ENCODE results near the gene COG7. TPM values are rescaled to one million over a fixed set of nuclear protein-coding genes. Genes with fewer than 3 reads are reported as not detected.

Gene COG7
- total RNA-seq: 10 to 100 TPM; 10.6 to 13.9 (median 13.3) TPM

GRCh38 chr16:23452572-23453337 is at the start of gene COG7:
Gene COG7, minus strand, starts transcription at chr16:23453189. Its CDS starts 195 bp downstream, at chr16:23452994.
- no peak for TF ChIP-seq CTCF (IDR thresholded peaks at IDR 0.05; ENCODE audit: low read depth)

GRCh38 chr16:23502466-23502865 is 49.5 kb upstream of the COG7 start:
- no peak for TF ChIP-seq CTCF (IDR thresholded peaks at IDR 0.05; ENCODE audit: low read depth)

GRCh38 chr16:23501291-23501690 is 48.3 kb upstream of the COG7 start:
- TF ChIP-seq CTCF (IDR thresholded peaks at IDR 0.05; ENCODE audit: low read depth): no peak

GRCh38 chr16:23500862-23501225 is 47.9 kb upstream of the COG7 start:
- no peak for TF ChIP-seq CTCF (IDR thresholded peaks at IDR 0.05; ENCODE audit: low read depth)

- no peak for TF ChIP-seq CTCF (IDR thresholded peaks at IDR 0.05; ENCODE audit: low read depth)
Measured at GRCh38 chr16:23500212-23500861, 47.3 kb upstream of the COG7 start.

- TF ChIP-seq CTCF (IDR thresholded peaks at IDR 0.05; ENCODE audit: low read depth): no peak
Measured at GRCh38 chr16:23499801-23500200, 46.8 kb upstream of the COG7 start.

GRCh38 chr16:23498863-23499262 is 45.9 kb upstream of the COG7 start:
- TF ChIP-seq CTCF (IDR thresholded peaks at IDR 0.05; ENCODE audit: low read depth): no peak

Data from subcutaneous adipose tissue (tissue), 4 donors.